NCI-H2196 treated with DMSO at 0.1 percent for 48 hours (cell line): Measurements from ENCODE around the gene PRKCG.
"Not testable (repeated sequence)": the region's sequence is repeated elsewhere in the genome, so short reads cannot be mapped to it uniquely, and the experiment has no call there.

Experiments used
- DNase-seq: peaks from one replicate; lab custom pipeline; 2025; ENCODE audit not compliant: unreplicated experiment; lab: John Stamatoyannopoulos, UW

Gene PRKCG

GRCh38 chr19:53936029-53936428, 54.0 kb downstream of the PRKCG start:
- DNase-seq = no peak

GRCh38 chr19:53942001-53942786, 60.2 kb downstream of the PRKCG start:
- no peak for DNase-seq

- DNase-seq = no peak
Observed at GRCh38 chr19:53944416-53944815, 62.4 kb downstream of the PRKCG start.

DNA sequence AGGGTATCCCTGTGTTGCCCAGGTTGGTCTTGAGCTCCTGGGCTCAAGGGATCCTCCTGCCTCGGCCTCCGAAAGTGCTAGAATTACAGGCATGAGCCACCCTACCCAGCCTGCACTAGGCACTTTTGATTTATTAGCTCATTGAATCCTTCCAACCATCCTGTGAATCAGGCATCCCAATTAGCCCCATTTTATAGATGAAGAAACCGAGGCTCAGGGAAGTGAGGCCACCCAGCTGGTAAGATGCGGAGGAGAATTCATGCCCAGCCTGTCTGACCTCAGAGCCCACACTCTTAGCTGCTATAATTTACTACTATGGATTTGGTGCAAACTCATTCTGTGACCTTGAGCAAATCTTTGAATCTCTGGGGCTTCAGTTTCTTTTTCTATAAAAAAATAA, 62.9 kb downstream of the PRKCG start:
- DNase-seq = no peak

GRCh38 chr19:53945441-53945840, 63.4 kb downstream of the PRKCG start:
- DNase-seq = no peak

- no peak for DNase-seq
Observed at GRCh38 chr19:53945998-53946397, 64.0 kb downstream of the PRKCG start.

GRCh38 chr19:53947624-53948023, 65.6 kb downstream of the PRKCG start:
- DNase-seq = no peak

GRCh38 chr19:53948611-53949010, 66.6 kb downstream of the PRKCG start:
- not testable (repeated sequence) for DNase-seq

GRCh38 chr19:53951436-53951835, 69.4 kb downstream of the PRKCG start:
- DNase-seq = no peak

DNA sequence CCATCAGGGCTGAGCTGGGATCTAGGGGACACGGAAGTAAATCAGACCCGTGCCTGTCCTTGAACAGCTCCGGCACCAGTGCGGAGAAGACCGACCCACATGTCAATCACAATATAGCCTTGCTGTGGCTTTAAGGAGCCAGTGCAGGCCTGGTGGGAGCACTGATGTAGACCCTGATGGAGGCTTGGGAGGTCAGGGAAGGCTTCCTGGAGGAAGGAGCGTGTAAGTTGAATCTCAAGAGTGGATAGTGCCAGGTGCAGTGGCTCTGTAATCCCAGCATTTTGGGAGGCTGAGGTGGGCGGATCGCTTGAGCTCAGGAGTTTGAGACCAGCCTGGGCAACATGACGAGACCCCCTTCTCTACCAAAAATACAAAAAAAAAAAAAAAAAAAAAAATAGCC, 70.0 kb downstream of the PRKCG start:
- no peak for DNase-seq

GRCh38 chr19:53953383-53953782, 71.4 kb downstream of the PRKCG start:
- DNase-seq = no peak
